Karpas-422 (cell line): ENCODE results near the gene PRLH. TPM values are rescaled to one million over a fixed set of nuclear protein-coding genes. Genes with fewer than 3 reads are reported as not detected.

Experiments used
- DNase-seq: peaks from one replicate; pipeline ENCODE4 v3.0.0-alpha.2; 2015
- H2AFZ ChIP-seq: fragments of 200-600 bp; sonication (generic); 2 replicates; pipeline ENCODE4 v1.6.1; 2014; ENCODE audit warnings: antibody characterized with exemption, low read length, mixed read lengths
- H3K27ac ChIP-seq: fragments of 200-600 bp; sonication (generic); 2 replicates; pipeline ENCODE4 v1.5.1; 2014; ENCODE audit warnings: mild to moderate bottlenecking, low read length, moderate library complexity
- H3K27me3 ChIP-seq: fragments of 200-600 bp; sonication (generic); 2 replicates; pipeline ENCODE4 v1.6.1; 2014; ENCODE audit warnings: low read length, mixed read lengths
- H3K36me3 ChIP-seq: fragments of 200-600 bp; sonication (generic); 2 replicates; pipeline ENCODE4 v1.6.1; 2014; ENCODE audit warnings: low read length, mixed read lengths; ENCODE audit not compliant: insufficient read depth
- H3K4me1 ChIP-seq: fragments of 200-600 bp; sonication (generic); 2 replicates; pipeline ENCODE4 v1.6.1; 2014; ENCODE audit warnings: mild to moderate bottlenecking, low read length, mixed read lengths
- H3K4me2 ChIP-seq: fragments of 200-600 bp; sonication (generic); 2 replicates; pipeline ENCODE4 v1.6.1; 2014; ENCODE audit warnings: low read length, low read depth, mild to moderate bottlenecking; ENCODE audit not compliant: poor library complexity, severe bottlenecking
- H3K4me3 ChIP-seq: fragments of 200-600 bp; sonication (generic); 2 replicates; pipeline ENCODE4 v1.5.1; 2014; ENCODE audit warnings: mild to moderate bottlenecking, antibody characterized with exemption, low read length, mixed read lengths
- H3K79me2 ChIP-seq: fragments of 200-600 bp; sonication (generic); 2 replicates; pipeline ENCODE4 v1.6.1; 2014; ENCODE audit warnings: mild to moderate bottlenecking, low read length, mixed read lengths
- H3K9ac ChIP-seq: fragments of 200-600 bp; sonication (generic); 2 replicates; pipeline ENCODE4 v1.6.0; 2014; ENCODE audit warnings: low read length
- H3K9me2 ChIP-seq: fragments of 200-600 bp; sonication (generic), shearing (Covaris generic); replicated peaks from 2 replicates; pipeline ENCODE4 v1.6.0; 2014; ENCODE audit warnings: mild to moderate bottlenecking, low read length, moderate library complexity; ENCODE audit not compliant: insufficient read depth
- H3K9me3 ChIP-seq: fragments of 300-700, 200-600 bp; sonication (generic); 2 replicates; pipeline ENCODE4 v1.6.1; 2014; ENCODE audit warnings: low read length, mixed read lengths
- H4K20me1 ChIP-seq: fragments of 200-600 bp; sonication (generic); 2 replicates; pipeline ENCODE4 v1.6.1; 2014; ENCODE audit warnings: mild to moderate bottlenecking, antibody characterized with exemption, low read length, low read depth; ENCODE audit not compliant: insufficient read depth
- small RNA-seq: library from RNA; depleted of rRNA; stranded (forward); fragments of <200 nt; gene quantifications from one replicate; pipeline ENCODE3, GENCODE V24; 2014
- total RNA-seq: library from RNA; depleted of rRNA; stranded (reverse); fragments of >200 nt; shearing (Covaris generic); gene quantifications from 2 replicates; pipeline ENCODE4 v1.2.3, GENCODE V29; 2014; ENCODE audit warnings: low replicate concordance; rRNA removed

PRLH gene
- total RNA-seq, 1 experiment from 2014 or later: not detected

- Histone ChIP-seq H3K4me1 (no peaks in the 10 kb centered on the region), H3K9ac (no peak overlapping the region), H3K9me3 (no peaks in the 10 kb centered on the region), H4K20me1 (no peaks in the 10 kb centered on the region), H3K27ac (no peak overlapping the region), H3K36me3 (no peaks in the 10 kb centered on the region), H3K27me3 (no peaks in the 10 kb centered on the region), H2AFZ (no peak overlapping the region), H3K79me2 (no peaks in the 10 kb centered on the region), H3K9me2 (no peaks in the 10 kb centered on the region), H3K4me3 (no peak overlapping the region), H3K4me2 (no peak overlapping the region)
- no peak for DNase-seq
These were observed 49.4 kb downstream of the PRLH start for GRCh38 chr2:237615631-237616249.

GRCh38 chr2:237616373-237616733, 50.0 kb downstream of the PRLH start:
- H3K9me2 ChIP-seq: no peaks in the 10 kb centered on the region
- no peak overlapping the region for H3K9ac ChIP-seq
- H3K4me3 ChIP-seq: no peak overlapping the region
- H3K27me3 ChIP-seq: no peaks in the 10 kb centered on the region
- H3K4me2 ChIP-seq: no peak overlapping the region
- no peak overlapping the region for H2AFZ ChIP-seq
- no peaks in the 10 kb centered on the region for H4K20me1 ChIP-seq
- H3K36me3 ChIP-seq: no peaks in the 10 kb centered on the region
- H3K27ac ChIP-seq: no peak overlapping the region
- H3K9me3 ChIP-seq: no peaks in the 10 kb centered on the region
- DNase-seq: no peak
- H3K4me1 ChIP-seq: no peaks in the 10 kb centered on the region
- H3K79me2 ChIP-seq: no peaks in the 10 kb centered on the region

Small RNA genes lying within 50 kb of the gene (small RNA-seq; reads per million reads assigned to genes)
- 0.99 reads per million, percentile 29 among the genes with 10 or more reads in this experiment for gene RNU6-1140P

Other genes with a start within 250 kb of the PRLH start
- gene COL6A3, start 152.4 kb upstream of the PRLH start, total RNA-seq: 0.07 TPM in 1 of 2 replicates, not detected in the other
- gene MLPH, start 79.3 kb upstream of the PRLH start, total RNA-seq: not detected in 2 replicates
- 1.3 and 2.9 TPM in 2 replicates for gene RAB17, start 24.2 kb downstream of the PRLH start, total RNA-seq
- 29.9 and 30.7 TPM in 2 replicates for gene LRRFIP1, start 61.0 kb downstream of the PRLH start, total RNA-seq
- gene RBM44, start 232.2 kb downstream of the PRLH start, total RNA-seq: 0.07 and 1.2 TPM in 2 replicates